HEK293T (cell line): ENCODE measurements around the gene LYZL4.

Experiments used
- CTCF ChIA-PET: fragments of 350-600 bp; formaldehyde crosslinking; extraction: SDS; loops from one replicate; lab custom pipeline; 2021; ENCODE audit warnings: antibody characterized with exemption, inconsistent platforms; lab: Yijun Ruan, JAX
- POLR2A ChIA-PET: fragments of 350-600 bp; formaldehyde crosslinking; extraction: SDS; loops from one replicate; lab custom pipeline; 2020; ENCODE audit warnings: antibody characterized with exemption, inconsistent platforms; lab: Yijun Ruan, JAX
- DNase-seq: peaks from one replicate; pipeline ENCODE4 v3.0.0; 2012; ENCODE audit warnings: mixed read lengths; ENCODE audit errors: extremely low spot score
- ARNT ChIP-seq: fragments of 450-650 bp; IDR thresholded peaks from 2 replicates; pipeline ENCODE4 v1.6.1; 2017; ENCODE audit warnings: mild to moderate bottlenecking
- BHLHE40 ChIP-seq: fragments of 450-650 bp; IDR thresholded peaks from 2 replicates; pipeline ENCODE4 v1.6.1; 2016; ENCODE audit warnings: mild to moderate bottlenecking, moderate library complexity, borderline replicate concordance
- CTBP1 ChIP-seq: fragments of 450-650 bp; IDR thresholded peaks from 2 replicates; pipeline ENCODE4 v1.6.1; 2016; ENCODE audit warnings: borderline replicate concordance
- ELF4 ChIP-seq: fragments of 450-650 bp; IDR thresholded peaks from 2 replicates; pipeline ENCODE4 v1.6.1; 2017; ENCODE audit warnings: antibody characterized with exemption
- FOXA1 ChIP-seq: fragments of 450-650 bp; IDR thresholded peaks from 2 replicates; pipeline ENCODE4 v1.6.1; 2016; ENCODE audit warnings: mild to moderate bottlenecking
- FOXK2 ChIP-seq: fragments of 450-650 bp; IDR thresholded peaks from 2 replicates; pipeline ENCODE4 v1.6.1; 2016; ENCODE audit warnings: mild to moderate bottlenecking
- FOXM1 ChIP-seq: fragments of 450-650 bp; IDR thresholded peaks from 2 replicates; pipeline ENCODE4 v1.6.1; 2017; ENCODE audit warnings: mild to moderate bottlenecking, borderline replicate concordance
- HDGF ChIP-seq: fragments of 450-650 bp; IDR thresholded peaks from 2 replicates; pipeline ENCODE4 v1.6.1; 2017; ENCODE audit warnings: antibody characterized with exemption, borderline replicate concordance
- L3MBTL2 ChIP-seq: fragments of 450-650 bp; conservative IDR thresholded peaks from 2 replicates; pipeline ENCODE4 v1.6.1; 2016; ENCODE audit warnings: mild to moderate bottlenecking
- LEF1 ChIP-seq: fragments of 450-650 bp; IDR thresholded peaks from 2 replicates; pipeline ENCODE4 v1.6.1; 2017; ENCODE audit warnings: mild to moderate bottlenecking, borderline replicate concordance
- NFRKB ChIP-seq: fragments of 450-650 bp; IDR thresholded peaks from 2 replicates; pipeline ENCODE4 v1.6.1; 2016; ENCODE audit warnings: mild to moderate bottlenecking, moderate library complexity
- SP1 ChIP-seq: fragments of 450-650 bp; IDR thresholded peaks from 2 replicates; pipeline ENCODE4 v1.6.1; 2017
- SUZ12 ChIP-seq: fragments of 450-650 bp; IDR thresholded peaks from 2 replicates; pipeline ENCODE4 v1.6.1; 2016; ENCODE audit warnings: mild to moderate bottlenecking
- TARDBP ChIP-seq: fragments of 450-650 bp; IDR thresholded peaks from 2 replicates; pipeline ENCODE4 v1.6.1; 2016
- ZNF384 ChIP-seq: fragments of 450-650 bp; IDR thresholded peaks from 2 replicates; pipeline ENCODE4 v1.6.1; 2016
- TF ChIP-seq, protein P1 (sequence below): fragments of 450-650 bp; IDR thresholded peaks from 2 replicates; pipeline ENCODE4 v1.6.1; 2016

LYZL4 gene

DNA sequence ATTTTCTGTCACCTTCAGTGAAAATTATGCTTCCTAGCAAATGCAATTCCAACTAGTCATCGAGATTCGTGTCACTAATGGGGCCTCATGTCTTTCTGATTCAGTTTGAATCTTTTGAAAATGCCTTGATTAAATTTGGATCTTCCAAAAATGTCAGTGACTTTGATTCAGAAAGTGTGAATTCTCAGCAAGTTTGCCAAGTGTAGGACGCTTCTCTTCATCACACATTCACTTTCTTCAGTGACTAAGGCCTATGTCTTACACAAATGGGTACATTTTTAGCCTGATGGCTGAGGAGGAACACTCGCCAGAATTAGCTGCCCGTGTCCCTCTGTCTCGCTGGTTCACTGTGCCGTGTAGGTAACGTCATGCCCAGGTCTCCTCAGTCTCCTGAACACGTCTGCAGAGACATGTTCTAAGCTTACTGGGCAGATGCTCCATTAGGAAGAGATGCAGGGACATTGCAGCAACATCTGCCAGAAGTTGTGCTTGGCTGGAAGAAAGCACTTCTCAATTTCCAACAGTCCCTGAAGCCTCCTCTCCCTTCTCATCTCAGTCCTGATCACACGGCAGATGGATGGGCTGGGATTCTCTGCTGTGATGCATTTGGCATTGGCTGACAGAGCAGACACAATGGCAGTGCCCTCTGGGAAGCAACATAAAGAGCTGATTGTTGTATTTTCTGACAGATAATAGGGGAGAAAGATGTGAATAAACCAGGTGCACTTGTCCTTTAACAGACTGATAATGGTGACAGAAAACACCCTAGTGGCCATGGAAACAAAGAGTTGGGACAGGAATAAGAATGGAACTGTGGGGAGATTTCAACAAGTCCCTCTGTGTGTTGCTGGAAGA lies 29.1 kb upstream of the LYZL4 start:
- no peak for DNase-seq
- TF ChIP-seq FOXK2 (no peak), TARDBP (no peak), HDGF (no peak), CTBP1 (no peak), ELF4 (no peak), L3MBTL2 (no peak), LEF1 (no peak), FOXA1 (no peak), SP1 (no peak), FOXM1 (no peak), ARNT (no peak), BHLHE40 (no peak), NFRKB (no peak), ZNF384 (no peak), SUZ12 (no peak)
- TF ChIP-seq, protein P1, sequence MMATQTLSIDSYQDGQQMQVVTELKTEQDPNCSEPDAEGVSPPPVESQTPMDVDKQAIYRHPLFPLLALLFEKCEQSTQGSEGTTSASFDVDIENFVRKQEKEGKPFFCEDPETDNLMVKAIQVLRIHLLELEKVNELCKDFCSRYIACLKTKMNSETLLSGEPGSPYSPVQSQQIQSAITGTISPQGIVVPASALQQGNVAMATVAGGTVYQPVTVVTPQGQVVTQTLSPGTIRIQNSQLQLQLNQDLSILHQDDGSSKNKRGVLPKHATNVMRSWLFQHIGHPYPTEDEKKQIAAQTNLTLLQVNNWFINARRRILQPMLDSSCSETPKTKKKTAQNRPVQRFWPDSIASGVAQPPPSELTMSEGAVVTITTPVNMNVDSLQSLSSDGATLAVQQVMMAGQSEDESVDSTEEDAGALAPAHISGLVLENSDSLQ = no peak
- ChIA-PET CTCF (no interaction called here), POLR2A (no interaction called here)

DNA sequence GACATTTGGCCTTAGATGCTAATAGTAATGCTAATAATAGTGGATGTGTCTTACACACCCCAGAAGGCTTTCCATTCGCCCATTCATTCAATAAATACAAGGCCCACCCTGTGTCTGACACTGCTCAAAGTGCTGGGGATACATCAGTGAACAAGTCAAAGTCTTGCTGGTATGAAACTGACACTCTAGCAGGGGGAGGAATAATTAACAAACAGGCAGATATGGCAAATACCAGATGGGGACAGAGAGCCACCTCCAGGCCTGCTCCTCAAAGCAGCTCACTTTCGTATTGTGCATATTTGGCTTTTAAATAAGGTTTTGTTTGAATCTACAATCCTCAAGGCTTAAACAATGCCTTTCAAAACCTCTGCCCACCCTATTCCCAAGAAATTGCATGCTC lies 28.3 kb upstream of the LYZL4 start:
- CTCF ChIA-PET = no interaction called here
- no peak for TF ChIP-seq FOXM1
- TF ChIP-seq FOXA1 = no peak
- TF ChIP-seq NFRKB = no peak
- no peak for TF ChIP-seq CTBP1
- no peak for TF ChIP-seq HDGF
- no peak for TF ChIP-seq BHLHE40
- no peak for TF ChIP-seq ELF4
- TF ChIP-seq SUZ12 = no peak
- no peak for TF ChIP-seq LEF1
- TF ChIP-seq TARDBP = no peak
- no peak for TF ChIP-seq ARNT
- TF ChIP-seq SP1 = no peak
- TF ChIP-seq FOXK2 = no peak
- TF ChIP-seq, protein P1 = no peak
- POLR2A ChIA-PET = no interaction called here
- no peak for DNase-seq

DNA sequence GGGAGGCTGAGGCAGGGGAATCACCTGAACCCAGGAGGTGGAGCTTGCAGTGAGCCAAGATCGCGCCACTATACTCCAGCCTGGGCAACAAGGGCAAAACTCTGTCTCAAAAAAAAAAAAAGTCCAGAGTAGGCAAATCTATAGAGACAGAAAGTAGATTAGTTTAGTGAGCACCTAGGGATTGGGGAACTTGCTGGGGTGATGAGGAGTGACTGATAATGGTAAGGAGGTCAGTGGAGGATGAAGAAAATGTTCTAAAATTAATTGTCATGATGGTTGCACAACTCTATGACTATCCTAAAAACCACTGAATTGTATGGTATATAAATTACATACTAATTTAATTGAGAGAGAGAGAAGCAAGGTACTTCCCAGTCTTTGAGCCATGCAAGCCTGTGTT lies 27.8 kb upstream of the LYZL4 start:
- TF ChIP-seq, protein P1 = no peak
- TF ChIP-seq NFRKB = no peak
- no peak for TF ChIP-seq ELF4
- ChIA-PET CTCF (interaction anchor here (0.6 kb wide), 1 partner anchor 213 kb away, joined by 4 read pairs; no protein-coding TSS in a partner anchor), POLR2A (no interaction called here)
- no peak for DNase-seq

DNA sequence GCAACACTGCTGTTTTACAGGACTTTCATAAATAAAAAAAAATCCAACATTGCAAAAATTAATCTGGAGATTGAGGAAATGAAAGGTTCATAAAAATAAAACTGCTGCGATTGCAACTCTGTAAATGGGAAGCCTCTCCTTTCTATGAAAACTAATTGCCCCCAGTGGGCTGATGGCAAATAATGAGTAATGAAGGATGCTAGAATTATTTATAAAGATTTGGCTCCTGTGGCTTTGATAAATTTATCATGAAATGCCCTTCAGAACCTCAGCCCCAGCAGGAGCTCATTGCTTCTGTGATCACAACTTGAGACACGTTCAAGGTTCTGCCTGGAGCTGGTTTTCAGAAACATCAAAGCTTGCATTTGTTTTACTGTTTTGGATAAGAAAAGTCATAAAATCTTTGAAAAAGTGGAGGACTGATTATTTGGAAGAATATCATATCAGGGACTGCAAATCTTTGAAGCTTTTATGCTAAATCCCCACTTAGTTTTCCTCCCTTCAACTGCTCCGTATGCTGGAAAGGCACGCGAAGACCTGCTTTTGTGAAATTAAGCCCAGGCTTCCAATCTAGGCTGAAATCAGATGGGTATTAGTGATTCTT lies 24.5 kb upstream of the LYZL4 start:
- ChIA-PET CTCF (interaction anchor here (0.7 kb wide), 1 partner anchor 552 kb away, joined by 3 read pairs; no protein-coding TSS in a partner anchor), POLR2A (no interaction called here)
- TF ChIP-seq NFRKB = no peak
- TF ChIP-seq SUZ12 = no peak
- TF ChIP-seq L3MBTL2 = no peak
- TF ChIP-seq SP1 = no peak
- TF ChIP-seq ELF4 = no peak
- no peak for TF ChIP-seq BHLHE40
- no peak for TF ChIP-seq ARNT
- no peak for TF ChIP-seq FOXA1
- no peak for TF ChIP-seq LEF1
- TF ChIP-seq TARDBP = no peak
- TF ChIP-seq HDGF = no peak
- TF ChIP-seq FOXK2 = no peak
- no peak for TF ChIP-seq CTBP1
- TF ChIP-seq, protein P1 = no peak
- TF ChIP-seq ZNF384 = no peak
- TF ChIP-seq FOXM1 = no peak

DNA sequence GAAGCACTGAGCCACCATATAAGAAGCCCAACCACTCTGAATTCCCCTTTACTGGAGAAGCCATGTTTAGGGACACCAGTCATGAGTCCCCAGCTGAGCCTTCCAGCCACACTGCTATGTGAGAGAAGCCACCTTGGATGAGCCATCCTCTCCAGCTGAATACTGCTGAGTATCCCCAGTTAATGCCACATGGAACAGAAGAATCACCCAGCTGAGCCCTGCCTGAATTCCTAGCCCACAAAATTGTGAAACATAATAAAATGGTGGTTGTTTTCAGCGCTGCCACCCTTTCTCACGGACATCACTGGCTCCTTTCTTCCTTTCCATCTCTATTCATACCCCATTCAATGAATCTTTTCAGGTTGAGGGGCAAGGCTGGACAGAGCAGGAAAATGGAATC lies 22.1 kb upstream of the LYZL4 start:
- CTCF ChIA-PET = no interaction called here
- no peak for DNase-seq
- TF ChIP-seq L3MBTL2 = no peak
- POLR2A ChIA-PET = no interaction called here

More for the DNA sequence above, 24.5 kb upstream of the LYZL4 start:
- DNase-seq = no peak
